OCI-LY1 (cell line): ENCODE results near the gene NAV2.

Source experiments
- H2AFZ ChIP-seq: fragments of 200-600 bp; sonication (generic), shearing (Covaris generic); 2 replicates; pipeline ENCODE4 v1.6.0; 2014; ENCODE audit warnings: antibody characterized with exemption, mild to moderate bottlenecking, low read length
- H3F3A ChIP-seq: fragments of 200-600 bp; sonication (generic), shearing (Covaris generic); 2 replicates; pipeline ENCODE4 v1.6.0; 2014; ENCODE audit warnings: mild to moderate bottlenecking, antibody characterized with exemption, low read length, moderate library complexity; ENCODE audit not compliant: insufficient read depth
- H3K27ac ChIP-seq: fragments of 200-600 bp; sonication (generic); 2 replicates; pipeline ENCODE4 v1.5.1; 2014; ENCODE audit warnings: low read length, mixed run types, mild to moderate bottlenecking, low read depth; ENCODE audit not compliant: poor library complexity, severe bottlenecking
- H3K27me3 ChIP-seq: fragments of 200-600 bp; sonication (generic); 2 replicates; pipeline ENCODE4 v1.6.0; 2014; ENCODE audit warnings: antibody characterized with exemption, mild to moderate bottlenecking, low read length, moderate library complexity; ENCODE audit not compliant: insufficient read depth
- H3K36me3 ChIP-seq: fragments of 200-600 bp; sonication (generic); 2 replicates; pipeline ENCODE4 v1.6.1; 2014; ENCODE audit warnings: mild to moderate bottlenecking, antibody characterized with exemption, low read length, moderate library complexity, mixed read lengths; ENCODE audit not compliant: insufficient read depth
- H3K4me1 ChIP-seq: fragments of 200-600 bp; sonication (generic); 2 replicates; pipeline ENCODE4 v1.5.1; 2014; ENCODE audit warnings: mild to moderate bottlenecking, low read length, moderate library complexity; ENCODE audit not compliant: insufficient read depth, severe bottlenecking
- H3K4me2 ChIP-seq: fragments of 200-600 bp; sonication (generic), shearing (Covaris generic); 2 replicates; pipeline ENCODE4 v1.6.1; 2014; ENCODE audit warnings: low read length
- H3K4me3 ChIP-seq: fragments of 200-600 bp; sonication (generic); 2 replicates; pipeline ENCODE4 v1.5.1; 2014; ENCODE audit warnings: low read length, low read depth, mild to moderate bottlenecking, mixed read lengths; ENCODE audit not compliant: poor library complexity, severe bottlenecking
- H3K79me2 ChIP-seq: fragments of 200-600 bp; shearing (Covaris generic); 2 replicates; pipeline ENCODE4 v1.6.1; 2016; ENCODE audit warnings: mixed run types, low read length, mixed read lengths; ENCODE audit not compliant: insufficient read depth
- H3K9ac ChIP-seq: fragments of 200-600 bp; sonication (generic), shearing (Covaris generic); 2 replicates; pipeline ENCODE4 v1.6.1; 2014; ENCODE audit warnings: mild to moderate bottlenecking, low read length, mixed read lengths
- H3K9me2 ChIP-seq: fragments of 200-600 bp; sonication (generic), shearing (Covaris generic); 2 replicates; pipeline ENCODE4 v1.6.1; 2014; ENCODE audit warnings: low read depth, mild to moderate bottlenecking, low read length, mixed read lengths
- H3K9me3 ChIP-seq: fragments of 200-600 bp; shearing (Covaris generic); 2 replicates; pipeline ENCODE4 v1.6.1; 2014; ENCODE audit warnings: low read length, mixed read lengths
- H4K20me1 ChIP-seq: fragments of 200-600 bp; sonication (generic), shearing (Covaris generic); 2 replicates; pipeline ENCODE4 v1.6.0; 2016; ENCODE audit warnings: mild to moderate bottlenecking, low read length; ENCODE audit not compliant: insufficient read depth
- EZH2 ChIP-seq: fragments of 200-600 bp; sonication (generic), shearing (Covaris generic); IDR thresholded peaks from 2 replicates; pipeline ENCODE4 v1.8.0; 2017; ENCODE audit warnings: borderline replicate concordance, mixed run types, mild to moderate bottlenecking, antibody characterized with exemption, low read length, moderate library complexity, mixed read lengths
- TF ChIP-seq, protein P1 (sequence below): fragments of 200-600 bp; sonication (generic), shearing (Covaris generic); IDR thresholded peaks from 2 replicates; pipeline ENCODE4 v1.5.1; 2017; ENCODE audit warnings: mild to moderate bottlenecking, antibody characterized with exemption, low read length, moderate library complexity, mixed read lengths

The NAV2 gene

DNA sequence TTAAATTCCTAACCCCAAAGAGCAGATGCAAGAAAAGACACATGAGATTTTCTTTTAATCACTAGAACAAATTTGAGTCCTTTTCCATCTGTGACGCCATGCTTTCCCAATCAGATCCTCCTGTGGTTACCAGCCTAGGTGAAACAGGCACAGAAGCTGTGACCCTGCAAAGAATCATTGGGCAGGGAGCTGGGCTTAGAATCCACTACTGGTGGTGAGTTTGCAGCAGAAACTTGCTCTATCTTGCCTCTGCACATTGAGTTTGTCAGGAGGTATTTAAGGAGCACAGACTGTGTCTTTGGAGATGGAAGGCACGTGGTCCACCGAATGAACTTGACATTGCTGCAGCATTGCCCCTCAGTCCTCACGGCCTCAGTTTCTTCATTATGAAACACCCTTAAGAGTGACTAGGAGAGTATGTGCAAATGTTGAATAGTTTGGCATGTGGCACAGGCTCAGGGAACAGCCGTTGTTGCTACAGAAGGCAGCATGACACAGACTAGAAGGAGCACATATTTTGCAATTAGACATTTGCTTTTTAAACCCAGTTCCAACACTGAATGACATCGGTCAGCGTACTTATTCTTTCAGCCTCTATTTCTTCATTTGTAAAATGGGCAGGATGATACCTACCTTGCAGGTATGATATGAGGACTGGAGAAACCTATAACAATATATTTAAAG, 320.1 kb downstream of the NAV2 start:
- Histone ChIP-seq H3F3A (no peaks in the 10 kb centered on the region), H4K20me1 (no peaks in the 10 kb centered on the region), H3K4me1 (no peaks in the 10 kb centered on the region), H3K27ac (no peak overlapping the region), H3K27me3 (no peaks in the 10 kb centered on the region), H3K9me2 (no peaks in the 10 kb centered on the region), H3K79me2 (no peaks in the 10 kb centered on the region), H3K36me3 (no peaks in the 10 kb centered on the region), H3K9me3 (no peaks in the 10 kb centered on the region), H3K4me2 (no peak overlapping the region), H3K4me3 (no peak overlapping the region), H2AFZ (no peak overlapping the region), H3K9ac (no peak overlapping the region)
- TF ChIP-seq, protein P1, sequence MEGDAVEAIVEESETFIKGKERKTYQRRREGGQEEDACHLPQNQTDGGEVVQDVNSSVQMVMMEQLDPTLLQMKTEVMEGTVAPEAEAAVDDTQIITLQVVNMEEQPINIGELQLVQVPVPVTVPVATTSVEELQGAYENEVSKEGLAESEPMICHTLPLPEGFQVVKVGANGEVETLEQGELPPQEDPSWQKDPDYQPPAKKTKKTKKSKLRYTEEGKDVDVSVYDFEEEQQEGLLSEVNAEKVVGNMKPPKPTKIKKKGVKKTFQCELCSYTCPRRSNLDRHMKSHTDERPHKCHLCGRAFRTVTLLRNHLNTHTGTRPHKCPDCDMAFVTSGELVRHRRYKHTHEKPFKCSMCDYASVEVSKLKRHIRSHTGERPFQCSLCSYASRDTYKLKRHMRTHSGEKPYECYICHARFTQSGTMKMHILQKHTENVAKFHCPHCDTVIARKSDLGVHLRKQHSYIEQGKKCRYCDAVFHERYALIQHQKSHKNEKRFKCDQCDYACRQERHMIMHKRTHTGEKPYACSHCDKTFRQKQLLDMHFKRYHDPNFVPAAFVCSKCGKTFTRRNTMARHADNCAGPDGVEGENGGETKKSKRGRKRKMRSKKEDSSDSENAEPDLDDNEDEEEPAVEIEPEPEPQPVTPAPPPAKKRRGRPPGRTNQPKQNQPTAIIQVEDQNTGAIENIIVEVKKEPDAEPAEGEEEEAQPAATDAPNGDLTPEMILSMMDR, result no peak
- TF ChIP-seq EZH2, result no peak

DNA sequence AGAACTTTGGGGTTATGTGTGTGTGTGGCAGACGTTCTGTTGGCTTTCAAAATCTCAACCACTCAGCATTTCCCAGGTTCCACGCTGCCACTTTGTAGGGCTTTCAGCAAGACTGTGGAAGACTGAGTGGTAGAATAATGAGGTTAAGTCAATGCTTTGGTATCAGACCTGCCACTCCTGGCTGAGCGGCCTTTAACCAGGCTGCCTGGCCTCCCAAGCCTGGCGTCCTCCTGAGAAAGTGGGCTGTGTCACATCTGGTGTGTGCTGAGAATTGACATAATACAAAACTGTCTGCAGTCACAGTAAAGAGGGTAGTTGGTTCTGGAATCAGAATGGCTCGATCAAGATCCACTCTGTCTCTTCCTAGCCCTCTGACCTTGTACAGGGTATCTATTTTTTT, 321.2 kb downstream of the NAV2 start:
- no peak overlapping the region for H3K4me2 ChIP-seq
- H3K4me3 ChIP-seq, result no peak overlapping the region
- no peak overlapping the region for H3K27ac ChIP-seq
- H3K9me3 ChIP-seq, result no peaks in the 10 kb centered on the region
- H3K9me2 ChIP-seq, result no peaks in the 10 kb centered on the region
- H3K79me2 ChIP-seq, result no peaks in the 10 kb centered on the region
- H3K27me3 ChIP-seq, result no peaks in the 10 kb centered on the region
- no peaks in the 10 kb centered on the region for H3K4me1 ChIP-seq
- no peaks in the 10 kb centered on the region for H3F3A ChIP-seq
- H2AFZ ChIP-seq, result no peak overlapping the region
- no peaks in the 10 kb centered on the region for H4K20me1 ChIP-seq
- H3K36me3 ChIP-seq, result no peaks in the 10 kb centered on the region
- no peak overlapping the region for H3K9ac ChIP-seq
- TF ChIP-seq, protein P1, result no peak
- TF ChIP-seq EZH2, result no peak

DNA sequence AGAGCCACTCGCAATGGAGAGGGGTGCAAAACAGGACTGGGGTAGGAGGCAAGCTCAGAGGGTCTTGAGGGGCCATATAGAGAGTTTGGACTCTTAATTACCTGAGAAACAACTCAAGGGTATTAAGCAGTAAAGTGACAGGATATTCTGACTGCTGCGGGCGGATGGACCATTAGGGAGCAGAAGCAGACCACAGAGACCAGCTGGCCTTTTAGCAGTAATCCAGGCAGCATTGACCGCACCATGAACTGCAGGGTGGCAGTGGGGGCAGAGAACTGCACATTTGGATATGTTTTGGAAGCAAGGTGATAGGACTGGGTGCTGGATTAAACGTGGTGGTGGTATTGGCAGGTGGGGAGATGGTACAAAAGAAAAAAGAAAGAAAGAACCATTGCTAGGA, 322.3 kb downstream of the NAV2 start:
- Histone ChIP-seq H3K79me2 (no peaks in the 10 kb centered on the region), H3F3A (no peaks in the 10 kb centered on the region), H3K36me3 (no peaks in the 10 kb centered on the region), H3K4me1 (no peaks in the 10 kb centered on the region), H3K9me2 (no peaks in the 10 kb centered on the region), H3K27ac (no peak overlapping the region), H3K4me3 (no peak overlapping the region), H2AFZ (no peak overlapping the region), H3K9ac (no peak overlapping the region), H3K4me2 (no peak overlapping the region), H3K27me3 (no peaks in the 10 kb centered on the region), H4K20me1 (no peaks in the 10 kb centered on the region), H3K9me3 (no peaks in the 10 kb centered on the region)
- TF ChIP-seq, protein P1, result no peak
- no peak for TF ChIP-seq EZH2
